Natural killer cell (primary cell): ENCODE measurements around the gene PSMD14. TPM values are rescaled to one million over a fixed set of nuclear protein-coding genes. Genes with fewer than 3 reads are reported as not detected.

Experiments used
- ATAC-seq, 3 donors: fragments of 150-1000 bp in 2 of 3; fragments of 200-7000 bp in 1 of 3; cut with Tn5 transposase; 1 replicate in 1 of 3; 2 replicates in 2 of 3; pipeline ENCODE4 v1.10.0; 2021; ENCODE audit warnings: mild to moderate bottlenecking in 2 of 3, moderate library complexity in 2 of 3
- DNase-seq, 2 donors: peaks; one replicate each; pipeline versions ENCODE4 v3.0.0 to v3.0.0-alpha.2; 2013 to 2021; ENCODE audit warnings: mixed read lengths in 1 of 2
- H3K27ac ChIP-seq: one replicate; pipeline ENCODE4 v1.5.1; 2013; ENCODE audit warnings: mild to moderate bottlenecking, low read length
- H3K27me3 ChIP-seq: one replicate; pipeline ENCODE4 v1.6.1; 2013; ENCODE audit warnings: low read length; ENCODE audit not compliant: control insufficient read depth, insufficient read depth
- H3K36me3 ChIP-seq: one replicate; pipeline ENCODE4 v1.6.1; 2013; ENCODE audit warnings: low read length; ENCODE audit not compliant: control insufficient read depth, insufficient read depth
- H3K4me1 ChIP-seq: one replicate; pipeline ENCODE4 v1.6.1; 2013; ENCODE audit warnings: low read length; ENCODE audit not compliant: control insufficient read depth, insufficient read depth
- H3K4me3 ChIP-seq: one replicate; pipeline ENCODE4 v1.5.1; 2013; ENCODE audit warnings: low read length
- H3K9me3 ChIP-seq: one replicate; pipeline ENCODE4 v1.6.1; 2013; ENCODE audit warnings: low read length; ENCODE audit not compliant: control insufficient read depth, insufficient read depth
- H3K27ac Mint-ChIP-seq, 2 donors: one replicate each; pipeline ENCODE4 v1.8.0; 2022; ENCODE audit warnings: mild to moderate bottlenecking in 2 of 2, mixed read lengths in 2 of 2, moderate library complexity in 1 of 2
- H3K27me3 Mint-ChIP-seq, 2 donors: one replicate each; pipeline ENCODE4 v1.8.0; 2022; ENCODE audit warnings: low read depth in 2 of 2, mixed read lengths in 2 of 2
- H3K36me3 Mint-ChIP-seq: one replicate; pipeline ENCODE4 v1.8.0; 2022; ENCODE audit warnings: mixed read lengths
- H3K4me1 Mint-ChIP-seq, 2 donors: one replicate each; pipeline ENCODE4 v1.8.0; 2022; ENCODE audit warnings: mixed read lengths in 2 of 2
- H3K4me3 Mint-ChIP-seq: one replicate; pipeline ENCODE4 v1.8.0; 2022; ENCODE audit warnings: mild to moderate bottlenecking, moderate library complexity, mixed read lengths
- H3K9me3 Mint-ChIP-seq, 2 donors: one replicate each; pipeline ENCODE4 v1.8.0; 2022; ENCODE audit warnings: mixed read lengths in 2 of 2
- CTCF ChIP-seq: fragments of 200-600 bp; IDR thresholded peaks from one replicate; pipeline ENCODE4 v1.8.0; 2022; ENCODE audit warnings: antibody characterized with exemption
- WGBS: methylation state at CpG from one replicate; pipeline ENCODE4 v1.1.7; 2013; ENCODE audit warnings: missing lambda C conversion rate; ENCODE audit not compliant: insufficient coverage; 5-methylcytosine and 5-hydroxymethylcytosine counted together
- intact Hi-C: fragments of 100-400 bp; cut with micrococcal nuclease; formaldehyde crosslinking; loops from one replicate; pipeline ENCODE4 v1.14.2; 2022
- total RNA-seq, 4 donors: library from RNA; stranded (reverse); fragments of 120-200 nt in 1 of 4; gene quantifications; one replicate each; pipeline versions ENCODE4 v1.2.3 to v1.2.4, GENCODE V29; 2013 to 2022

PSMD14 gene
- total RNA-seq, 3 donors from 2014 or later (not counting 1 experiment from before 2014, with no cell fraction given): 34.2 to 40.9 (median 36.2) TPM

- H3K9me3 Mint-ChIP-seq: no peaks in the 10 kb centered on the region
- H3K36me3 Mint-ChIP-seq: peaks cover 9% of the 10 kb centered on the region
- no peak overlapping the region for H3K27ac Mint-ChIP-seq
- H3K27ac ChIP-seq: no peak overlapping the region
- H3K4me3 Mint-ChIP-seq: no peak overlapping the region
- no peaks in the 10 kb centered on the region for H3K27me3 Mint-ChIP-seq
- H3K4me1 ChIP-seq: no peaks in the 10 kb centered on the region
- no peaks in the 10 kb centered on the region for H3K4me1 Mint-ChIP-seq
- no peak for TF ChIP-seq CTCF
- no peaks in the 10 kb centered on the region for H3K9me3 ChIP-seq
- H3K27me3 ChIP-seq: no peaks in the 10 kb centered on the region
- ATAC-seq: no peak
- WGBS: no CpG with 5 or more reads among the region's 2 CpGs
- peaks cover 9% of the 10 kb centered on the region for H3K36me3 ChIP-seq
- no peak overlapping the region for H3K4me3 ChIP-seq
- intact Hi-C loops: no loop called here
- no peak for DNase-seq
Measured at GRCh38 chr2:161407597-161407996, 99.4 kb downstream of the PSMD14 start.

GRCh38 chr2:161409308-161409907 lies 101.2 kb downstream of the PSMD14 start:
- peaks cover 3% of the 10 kb centered on the region for H3K36me3 ChIP-seq
- no peaks in the 10 kb centered on the region for H3K9me3 ChIP-seq
- Mint-ChIP-seq H3K36me3 (peaks cover 9% of the 10 kb centered on the region), H3K27ac (no peak overlapping the region), H3K9me3 (no peaks in the 10 kb centered on the region), H3K27me3 (peaks cover 6 to 7% of the 10 kb centered on the region in 2 donors), H3K4me3 (no peak overlapping the region), H3K4me1 (peaks cover 5 to 6% of the 10 kb centered on the region in 2 donors)
- no peak for TF ChIP-seq CTCF
- H3K27me3 ChIP-seq: peaks cover 8% of the 10 kb centered on the region
- intact Hi-C loops: no loop called here
- no CpG with 5 or more reads among the region's 1 CpG for WGBS
- DNase-seq: no peak
- H3K4me3 ChIP-seq: no peak overlapping the region
- peaks cover 4% of the 10 kb centered on the region for H3K4me1 ChIP-seq
- no peak for ATAC-seq
- no peak overlapping the region for H3K27ac ChIP-seq

- peaks cover 30% of the 10 kb centered on the region for H3K4me1 ChIP-seq
- intact Hi-C loops: no loop called here
- Mint-ChIP-seq H3K4me1 (peaks cover 31 to 32% of the 10 kb centered on the region in 2 donors), H3K36me3 (peaks cover 9% of the 10 kb centered on the region), H3K27ac (no peak overlapping the region), H3K27me3 (peaks cover 28 to 35% of the 10 kb centered on the region in 2 donors), H3K4me3 (no peak overlapping the region), H3K9me3 (no peaks in the 10 kb centered on the region)
- no peaks in the 10 kb centered on the region for H3K9me3 ChIP-seq
- ATAC-seq (no peak), DNase-seq (no peak)
- TF ChIP-seq CTCF: no peak
- H3K27ac ChIP-seq: no peak overlapping the region
- peaks cover 3% of the 10 kb centered on the region for H3K36me3 ChIP-seq
- peaks cover 33% of the 10 kb centered on the region for H3K27me3 ChIP-seq
- H3K4me3 ChIP-seq: no peak overlapping the region
Measured at GRCh38 chr2:161412346-161412745, 104.1 kb downstream of the PSMD14 start.
